ENCODE measurements around the gene TSPAN13. TPM values are rescaled to one million over a fixed set of nuclear protein-coding genes. Genes with fewer than 3 reads are reported as not detected.

The TSPAN13 gene
- total and polyA plus RNA-seq, 8 donors = 3.6 to 74.5 (median 35.4) TPM

DNA sequence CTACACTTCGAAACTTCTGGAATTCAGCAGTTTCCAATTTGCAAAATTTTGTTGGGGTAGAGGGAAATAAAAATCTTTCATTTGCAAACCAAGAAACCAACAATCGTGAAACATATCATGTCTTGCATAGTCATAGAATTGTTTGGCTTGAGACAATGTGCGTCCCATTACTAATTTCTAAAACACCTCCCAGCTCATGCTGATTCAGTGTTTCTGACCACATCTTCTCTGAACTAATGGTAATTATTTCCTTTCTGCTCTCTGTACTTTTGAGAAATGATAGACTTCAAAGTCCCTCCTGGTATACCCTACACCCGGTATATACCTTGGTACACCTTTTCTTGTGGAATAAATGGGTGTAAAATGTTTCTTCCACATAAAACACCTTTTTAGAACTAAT is 41.8 kb upstream of the TSPAN13 start:
- intact Hi-C loops (cut with DNase I; ENCODE audit: low total_unique reads) = no loop called here
- H3K4me1 ChIP-seq = no peaks in the 10 kb centered on the region
- H3K9me3 ChIP-seq = no peaks in the 10 kb centered on the region
- TF ChIP-seq EP300 (IDR thresholded peaks at IDR 0.05) (no peak), CTCF (IDR thresholded peaks at IDR 0.05) (no peak), POLR2AphosphoS5 (IDR thresholded peaks at IDR 0.05) (no peak), POLR2A (IDR thresholded peaks at IDR 0.05) (no peak)
- H3K36me3 ChIP-seq = peaks cover 0 to 13% (median 4%) of the 10 kb centered on the region in 4 donors
- WGBS, 5 donors = 85 to 92% (median 90%) methylated on average over 4 of the region's 4 CpGs
- no peak overlapping the region for H3K4me3 ChIP-seq
- no peak overlapping the region for H3K27ac ChIP-seq
- no peak for DNase-seq
- no peaks in the 10 kb centered on the region for H3K27me3 ChIP-seq

- Histone ChIP-seq H3K4me1 (no peaks in the 10 kb centered on the region), H3K27me3 (no peaks in the 10 kb centered on the region), H3K9me3 (no peaks in the 10 kb centered on the region), H3K27ac (no peak overlapping the region), H3K36me3 (peaks cover 0 to 5% (median 0%) of the 10 kb centered on the region in 4 donors), H3K4me3 (no peak overlapping the region)
- no peak for DNase-seq
- no peak for TF ChIP-seq POLR2AphosphoS5 (IDR thresholded peaks at IDR 0.05)
- TF ChIP-seq POLR2A (IDR thresholded peaks at IDR 0.05) = no peak
- no peak for TF ChIP-seq CTCF (IDR thresholded peaks at IDR 0.05)
- no peak for TF ChIP-seq EP300 (IDR thresholded peaks at IDR 0.05)
- intact Hi-C loops (cut with DNase I; ENCODE audit: low total_unique reads) = no loop called here
- 90 to 96% (median 95%) methylated on average over 4 of the region's 4 CpGs for WGBS, 5 donors
Measured at GRCh38 chr7:16712916-16713315, 40.6 kb upstream of the TSPAN13 start.

DNA sequence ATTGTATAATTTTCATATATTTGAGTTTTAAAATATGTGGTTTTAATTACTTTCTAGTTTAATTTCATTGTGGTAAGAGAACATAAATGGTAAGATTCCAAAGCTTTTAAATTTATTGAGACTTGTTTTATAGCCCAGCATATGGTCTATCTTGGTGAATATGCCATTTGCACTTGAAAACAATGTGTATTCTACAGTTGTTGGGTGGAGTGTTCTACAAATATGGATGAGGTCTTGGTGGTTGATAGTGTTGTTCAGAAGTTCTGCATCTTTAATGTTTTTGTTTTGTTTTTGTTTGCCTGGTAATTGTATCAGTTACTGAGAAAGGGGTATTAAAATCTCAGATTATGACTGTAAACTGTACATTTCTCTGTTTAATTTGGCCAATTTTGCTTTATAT is 37.6 kb upstream of the TSPAN13 start:
- TF ChIP-seq EP300 (IDR thresholded peaks at IDR 0.05) = no peak
- no peak for TF ChIP-seq POLR2AphosphoS5 (IDR thresholded peaks at IDR 0.05)
- no peak for TF ChIP-seq POLR2A (IDR thresholded peaks at IDR 0.05)
- no peak for TF ChIP-seq CTCF (IDR thresholded peaks at IDR 0.05)
- no peaks in the 10 kb centered on the region for H3K9me3 ChIP-seq
- intact Hi-C loops (cut with DNase I; ENCODE audit: low total_unique reads) = no loop called here
- H3K27me3 ChIP-seq = no peaks in the 10 kb centered on the region
- DNase-seq = no peak
- H3K36me3 ChIP-seq = no peaks in the 10 kb centered on the region
- no peak overlapping the region for H3K4me3 ChIP-seq
- H3K4me1 ChIP-seq = peaks cover 0 to 9% (median 0%) of the 10 kb centered on the region in 4 donors
- H3K27ac ChIP-seq = no peak overlapping the region

- Histone ChIP-seq H3K27me3 (no peaks in the 10 kb centered on the region), H3K9me3 (no peaks in the 10 kb centered on the region), H3K4me3 (no peak overlapping the region), H3K36me3 (no peaks in the 10 kb centered on the region), H3K27ac (no peak overlapping the region), H3K4me1 (peaks cover 0 to 9% (median 0%) of the 10 kb centered on the region in 4 donors)
- intact Hi-C loops (cut with DNase I; ENCODE audit: low total_unique reads) = no loop called here
- TF ChIP-seq EP300 (IDR thresholded peaks at IDR 0.05) (no peak), POLR2A (IDR thresholded peaks at IDR 0.05) (no peak), CTCF (IDR thresholded peaks at IDR 0.05) (no peak), POLR2AphosphoS5 (IDR thresholded peaks at IDR 0.05) (no peak)
- whole genome bisulfite sequencing, 5 donors = 72 to 87% (median 80%) methylated on average over 3 of the region's 3 CpGs
- no peak for DNase-seq
Measured at GRCh38 chr7:16718111-16718656, 35.4 kb upstream of the TSPAN13 start.

Measured in stomach (tissue), 9 donors.